Neuronal stem cell (in vitro differentiated cells): ENCODE data around the gene ASCC1.

ENCODE experiments used
- DNase-seq: peaks from one replicate; pipeline ENCODE4 v3.0.0-alpha.2; 2013; ENCODE audit warnings: low spot score
- H2AFZ ChIP-seq: one replicate; pipeline ENCODE4 v1.6.1; 2013; ENCODE audit warnings: mild to moderate bottlenecking, low read length, inconsistent platforms
- H2AK5ac ChIP-seq: 2 replicates; pipeline ENCODE4 v1.6.1; 2013; ENCODE audit warnings: low read depth, mild to moderate bottlenecking, inconsistent platforms, low read length, moderate library complexity, mixed read lengths
- H2BK120ac ChIP-seq: 2 replicates; pipeline ENCODE4 v1.6.1; 2013; ENCODE audit warnings: low read depth, mild to moderate bottlenecking, inconsistent platforms, low read length, moderate library complexity, mixed read lengths
- H2BK12ac ChIP-seq: one replicate; pipeline ENCODE4 v1.6.1; 2013; ENCODE audit warnings: low read length, inconsistent platforms
- H2BK15ac ChIP-seq: 2 replicates; pipeline ENCODE4 v1.6.1; 2013; ENCODE audit warnings: mild to moderate bottlenecking, low read length, inconsistent platforms, mixed read lengths
- H2BK5ac ChIP-seq: one replicate; pipeline ENCODE4 v1.6.1; 2013; ENCODE audit warnings: inconsistent platforms, mild to moderate bottlenecking, low read length, moderate library complexity
- H3K14ac ChIP-seq: one replicate; pipeline ENCODE4 v1.6.1; 2013; ENCODE audit warnings: low read length, inconsistent platforms
- H3K18ac ChIP-seq: 2 replicates; pipeline ENCODE4 v1.6.1; 2013; ENCODE audit warnings: low read length, inconsistent platforms
- H3K23ac ChIP-seq: 2 replicates; pipeline ENCODE4 v1.6.1; 2013; ENCODE audit warnings: low read depth, mild to moderate bottlenecking, mixed read lengths, low read length, inconsistent platforms; ENCODE audit not compliant: poor library complexity
- H3K27ac ChIP-seq: replicated peaks from 3 replicates; pipeline ENCODE4 v1.5.1; 2013; ENCODE audit warnings: low read length, inconsistent platforms
- H3K27me3 ChIP-seq, 3 experiments: 2 replicates each; pipeline ENCODE4 v1.6.1; 2013; ENCODE audit warnings: low read length in 3 of 3, mild to moderate bottlenecking in 2 of 3, inconsistent platforms in 1 of 3, low read depth in 1 of 3, mixed read lengths in 1 of 3, moderate library complexity in 1 of 3; ENCODE audit not compliant: control insufficient read depth in 3 of 3, insufficient read depth in 3 of 3
- H3K36me3 ChIP-seq, 2 donors: replicated peaks in 1 of 2; 2 replicates each; pipeline ENCODE4 v1.6.1; 2013; ENCODE audit warnings: low read length in 2 of 2; ENCODE audit not compliant: control insufficient read depth in 2 of 2, insufficient read depth in 2 of 2
- H3K4ac ChIP-seq: 2 replicates; pipeline ENCODE4 v1.6.1; 2013; ENCODE audit warnings: inconsistent platforms, mild to moderate bottlenecking, low read length, moderate library complexity
- H3K4me1 ChIP-seq, 2 donors: 1 replicate in 1 of 2; 2 replicates in 1 of 2; pipeline ENCODE4 v1.6.1; 2013; ENCODE audit warnings: low read length in 2 of 2, low read depth in 1 of 2; ENCODE audit not compliant: control insufficient read depth in 2 of 2, insufficient read depth in 1 of 2
- H3K4me2 ChIP-seq: one replicate; pipeline ENCODE4 v1.6.1; 2013; ENCODE audit warnings: mild to moderate bottlenecking, low read length, inconsistent platforms; ENCODE audit not compliant: insufficient read depth, poor library complexity, severe bottlenecking
- H3K4me3 ChIP-seq, 2 donors: 2 replicates each; pipeline ENCODE4 v1.5.1; 2013; ENCODE audit warnings: low read length in 2 of 2, mild to moderate bottlenecking in 2 of 2, inconsistent platforms in 1 of 2, moderate library complexity in 1 of 2
- H3K79me1 ChIP-seq: one replicate; pipeline ENCODE4 v1.6.1; 2013; ENCODE audit warnings: low read depth, mild to moderate bottlenecking, inconsistent platforms, low read length, moderate library complexity
- H3K9ac ChIP-seq: one replicate; pipeline ENCODE4 v1.6.1; 2013; ENCODE audit warnings: mild to moderate bottlenecking, low read depth, low read length, inconsistent platforms; ENCODE audit not compliant: poor library complexity
- H3K9me3 ChIP-seq, 2 donors: replicated peaks in 1 of 2; 2 replicates each; pipeline versions ENCODE3 to v1.6.1; 2013; ENCODE audit warnings: low read length in 2 of 2, mild to moderate bottlenecking in 2 of 2, inconsistent platforms in 1 of 2, low read depth in 1 of 2, mixed read lengths in 1 of 2, moderate library complexity in 1 of 2; ENCODE audit not compliant: control insufficient read depth in 2 of 2, insufficient read depth in 1 of 2
- H4K8ac ChIP-seq: one replicate; pipeline ENCODE4 v1.6.1; 2013; ENCODE audit warnings: low read depth, mild to moderate bottlenecking, inconsistent platforms, low read length, moderate library complexity
- H4K91ac ChIP-seq: one replicate; pipeline ENCODE4 v1.6.1; 2013; ENCODE audit warnings: low read length, low read depth, mild to moderate bottlenecking, inconsistent platforms; ENCODE audit not compliant: poor library complexity
- WGBS, 2 donors: extraction: QIAGEN DNeasy Blood & Tissue Kit; methylation state at CpG; one replicate each; pipeline ENCODE4 v1.1.7; 2013; ENCODE audit warnings: missing lambda C conversion rate in 2 of 2, mixed read lengths in 1 of 2; ENCODE audit not compliant: insufficient read length in 2 of 2, insufficient replicate concordance in 1 of 2; ENCODE audit errors: extremely low coverage in 2 of 2; 5-methylcytosine and 5-hydroxymethylcytosine counted together

Gene ASCC1

GRCh38 chr10:72123616-72124015, 92.5 kb downstream of the ASCC1 start:
- Histone ChIP-seq H2AFZ (no peak overlapping the region), H4K8ac (no peak overlapping the region), H3K79me1 (no peaks in the 10 kb centered on the region), H3K18ac (no peak overlapping the region), H3K4me1 (peaks cover 0 to 19% of the 10 kb centered on the region in 2 donors), H3K27ac (no peak overlapping the region), H3K4me3 (no peak overlapping the region), H2AK5ac (no peak overlapping the region), H2BK120ac (no peak overlapping the region), H3K27me3 (peaks cover 0 to 2% (median 0%) of the 10 kb centered on the region in 3 experiments), H3K23ac (no peak overlapping the region), H2BK5ac (no peak overlapping the region), H2BK12ac (no peak overlapping the region), H3K4ac (no peak overlapping the region), H3K9me3 (no peaks in the 10 kb centered on the region), H3K14ac (no peak overlapping the region), H3K4me2 (no peak overlapping the region), H3K9ac (no peak overlapping the region), H2BK15ac (no peak overlapping the region), H3K36me3 (peaks cover 0 to 9% of the 10 kb centered on the region in 2 donors), H4K91ac (no peak overlapping the region)
- WGBS, 2 donors: no CpG with 5 or more reads among the region's 4 CpGs
- DNase-seq: no peak

GRCh38 chr10:72122221-72122620, 93.9 kb downstream of the ASCC1 start:
- no peak overlapping the region for H2BK5ac ChIP-seq
- H3K4ac ChIP-seq: no peak overlapping the region
- no peak overlapping the region for H2BK120ac ChIP-seq
- no peak overlapping the region for H2BK15ac ChIP-seq
- H2BK12ac ChIP-seq: no peak overlapping the region
- H4K8ac ChIP-seq: no peak overlapping the region
- no peak overlapping the region for H3K9ac ChIP-seq
- H3K4me1 ChIP-seq: peaks cover 0 to 19% of the 10 kb centered on the region in 2 donors
- no peak overlapping the region for H2AK5ac ChIP-seq
- peaks cover 0 to 2% (median 0%) of the 10 kb centered on the region in 3 experiments for H3K27me3 ChIP-seq
- no peak overlapping the region for H3K27ac ChIP-seq
- no peak overlapping the region for H3K14ac ChIP-seq
- DNase-seq: no peak
- H3K36me3 ChIP-seq: peaks cover 0 to 8% of the 10 kb centered on the region in 2 donors
- no peak overlapping the region for H3K4me2 ChIP-seq
- no peak overlapping the region for H2AFZ ChIP-seq
- no peak overlapping the region for H3K4me3 ChIP-seq
- no peak overlapping the region for H3K18ac ChIP-seq
- H3K9me3 ChIP-seq: peaks cover 0 to 3% of the 10 kb centered on the region in 2 donors
- no CpG with 5 or more reads among the region's 4 CpGs for WGBS, 2 donors
- H3K79me1 ChIP-seq: no peaks in the 10 kb centered on the region
- no peak overlapping the region for H3K23ac ChIP-seq
- no peak overlapping the region for H4K91ac ChIP-seq

GRCh38 chr10:72121389-72121788, 94.7 kb downstream of the ASCC1 start:
- no peak overlapping the region for H2BK12ac ChIP-seq
- H3K36me3 ChIP-seq: peaks cover 0 to 4% of the 10 kb centered on the region in 2 donors
- peaks cover 0 to 10% of the 10 kb centered on the region in 2 donors for H3K9me3 ChIP-seq
- H3K14ac ChIP-seq: no peak overlapping the region
- no peak overlapping the region for H3K18ac ChIP-seq
- H2AFZ ChIP-seq: no peak overlapping the region
- no peak for DNase-seq
- no peak overlapping the region for H2AK5ac ChIP-seq
- no peak overlapping the region for H3K27ac ChIP-seq
- no peak overlapping the region for H2BK120ac ChIP-seq
- H4K8ac ChIP-seq: no peak overlapping the region
- H3K4ac ChIP-seq: no peak overlapping the region
- H3K4me1 ChIP-seq: peaks cover 0 to 19% of the 10 kb centered on the region in 2 donors
- no peak overlapping the region for H3K4me3 ChIP-seq
- no peak overlapping the region for H2BK5ac ChIP-seq
- H3K9ac ChIP-seq: no peak overlapping the region
- WGBS, 2 donors: no CpG with 5 or more reads among the region's 1 CpG
- H3K79me1 ChIP-seq: no peaks in the 10 kb centered on the region
- peaks cover 0 to 2% (median 0%) of the 10 kb centered on the region in 3 experiments for H3K27me3 ChIP-seq
- no peak overlapping the region for H3K23ac ChIP-seq
- no peak overlapping the region for H2BK15ac ChIP-seq
- H3K4me2 ChIP-seq: no peak overlapping the region
- H4K91ac ChIP-seq: no peak overlapping the region

GRCh38 chr10:72116372-72116771, 99.7 kb downstream of the ASCC1 start:
- no peak overlapping the region for H3K18ac ChIP-seq
- no peak overlapping the region for H3K9ac ChIP-seq
- H4K8ac ChIP-seq: no peak overlapping the region
- no peaks in the 10 kb centered on the region for H3K79me1 ChIP-seq
- peaks cover 0 to 21% of the 10 kb centered on the region in 2 donors for H3K9me3 ChIP-seq
- no peak overlapping the region for H3K14ac ChIP-seq
- H3K4me2 ChIP-seq: no peak overlapping the region
- no peak overlapping the region for H3K23ac ChIP-seq
- H2AFZ ChIP-seq: no peak overlapping the region
- H2AK5ac ChIP-seq: no peak overlapping the region
- H3K4ac ChIP-seq: no peak overlapping the region
- no peak overlapping the region for H2BK15ac ChIP-seq
- H3K36me3 ChIP-seq: peaks cover 0 to 4% of the 10 kb centered on the region in 2 donors
- no peak overlapping the region for H2BK5ac ChIP-seq
- no peaks in the 10 kb centered on the region for H3K4me1 ChIP-seq
- WGBS, 2 donors: no CpG with 5 or more reads among the region's 2 CpGs
- no peak overlapping the region for H2BK120ac ChIP-seq
- no peak overlapping the region for H4K91ac ChIP-seq
- no peak overlapping the region for H3K27ac ChIP-seq
- peaks cover 0 to 2% (median 0%) of the 10 kb centered on the region in 3 experiments for H3K27me3 ChIP-seq
- H3K4me3 ChIP-seq: no peak overlapping the region
- no peak for DNase-seq
- no peak overlapping the region for H2BK12ac ChIP-seq
